Panc1 (cell line): ENCODE measurements around the gene LTB.

ENCODE experiments used
- CTCF ChIP-seq: fragments of 450-650 bp; IDR thresholded peaks from 2 replicates; pipeline ENCODE4 v1.5.1; 2017; ENCODE audit warnings: mild to moderate bottlenecking
- SIN3A ChIP-seq: IDR thresholded peaks from 2 replicates; pipeline ENCODE4 v1.6.1; 2012; ENCODE audit warnings: low read depth, mild to moderate bottlenecking, low read length, moderate library complexity, borderline replicate concordance; ENCODE audit not compliant: insufficient read depth

DNA sequence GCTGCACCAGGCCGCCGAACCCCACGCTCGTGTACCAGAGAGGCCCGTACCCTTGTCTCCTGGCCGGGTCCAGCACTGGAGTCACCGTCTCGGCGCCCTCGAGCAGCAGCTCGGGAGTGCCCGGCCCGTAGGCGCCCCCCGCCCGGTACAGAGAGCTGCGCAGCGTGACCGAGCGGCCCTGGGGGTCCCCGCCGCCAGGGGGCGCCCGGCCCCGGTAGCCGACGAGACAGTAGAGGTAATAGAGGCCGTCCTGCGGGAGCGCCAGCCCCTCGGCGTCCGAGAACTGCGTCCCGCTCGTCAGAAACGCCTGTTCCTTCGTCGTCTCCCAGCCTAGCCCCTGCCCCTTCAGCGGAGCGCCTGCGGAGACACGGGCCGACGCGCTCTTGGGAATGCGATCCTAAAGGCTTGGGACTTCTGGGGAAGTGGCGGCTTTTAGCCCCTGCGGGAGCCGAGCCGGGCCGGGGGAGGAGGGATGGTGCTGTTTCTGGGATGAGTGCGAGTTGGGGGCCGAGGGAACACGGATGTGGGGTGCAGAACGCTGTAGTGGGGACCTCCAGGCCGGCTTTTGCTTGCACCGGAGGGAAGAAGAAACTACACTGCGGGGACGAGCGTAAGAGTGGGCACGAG is 1.3 kb downstream of the LTB start:
- TF ChIP-seq CTCF = peak; percentile 99
- peak; percentile 47; the same call in 1 of the 2 replicates for TF ChIP-seq SIN3A
